SK-N-SH (cell line): ENCODE results near the gene CCNB1. TPM values are rescaled to one million over a fixed set of nuclear protein-coding genes. Genes with fewer than 3 reads are reported as not detected.

Experiments
- CTCF ChIA-PET: fragments of 300-600, 350-600 bp; formaldehyde crosslinking; extraction: SDS; loops from one replicate; lab custom pipeline; 2021; lab: Yijun Ruan, JAX
- POLR2A ChIA-PET: fragments of 350-600 bp; sonication (Branson Sonifier 250); formaldehyde crosslinking; extraction: SDS; loops from one replicate; lab custom pipeline; 2020; ENCODE audit warnings: antibody characterized with exemption, inconsistent platforms; lab: Yijun Ruan, JAX
- DNase-seq: peaks from one replicate; pipeline ENCODE4 v3.0.0; 2012
- H2AFZ ChIP-seq: fragments of 200-600 bp; sonication (generic); 2 replicates; pipeline ENCODE4 v1.8.1; 2016; ENCODE audit warnings: antibody characterized with exemption, mild to moderate bottlenecking, low read depth
- H3F3A ChIP-seq: fragments of 200-600 bp; sonication (generic); replicated peaks from 2 replicates; pipeline ENCODE3; 2016; ENCODE audit warnings: antibody characterized with exemption, mild to moderate bottlenecking; ENCODE audit not compliant: insufficient read depth
- H3K27ac ChIP-seq, 2 experiments: fragments of 200-500 bp in 1 of 2; fragments of 200-600 bp in 1 of 2; sonication (Bioruptor generic) in 1 of 2; sonication (generic), shearing (Covaris generic) in 1 of 2; 2 replicates each; pipeline versions ENCODE4 v1.5.1 to v1.6.1; 2014 to 2016; ENCODE audit warnings: low read depth in 2 of 2, inconsistent platforms in 1 of 2, low read length in 1 of 2, mild to moderate bottlenecking in 1 of 2, mixed read lengths in 1 of 2
- H3K27me3 ChIP-seq: fragments of 200-600 bp; sonication (generic), shearing (Covaris generic); 2 replicates; pipeline ENCODE4 v1.6.1; 2016; ENCODE audit warnings: mixed run types; ENCODE audit not compliant: insufficient read depth
- H3K36me3 ChIP-seq, 2 experiments: fragments of 200-500 bp in 1 of 2; fragments of 200-600 bp in 1 of 2; sonication (Bioruptor generic) in 1 of 2; sonication (generic) in 1 of 2; replicated peaks in 1 of 2; 2 replicates each; pipeline versions ENCODE3 to v1.5.1; 2014 to 2016; ENCODE audit warnings: low read length in 1 of 2, mild to moderate bottlenecking in 1 of 2; ENCODE audit not compliant: insufficient read depth in 2 of 2, control insufficient read depth in 1 of 2
- H3K4me1 ChIP-seq, 2 experiments: fragments of 200-500 bp in 1 of 2; fragments of 200-600 bp in 1 of 2; sonication (Bioruptor generic) in 1 of 2; sonication (generic), shearing (Covaris generic) in 1 of 2; 2 replicates each; pipeline versions ENCODE4 v1.5.1 to v1.6.1; 2014 to 2016; ENCODE audit warnings: low read depth in 1 of 2, low read length in 1 of 2, mixed run types in 1 of 2; ENCODE audit not compliant: insufficient read depth in 2 of 2, control insufficient read depth in 1 of 2
- H3K4me2 ChIP-seq: fragments of 200-600 bp; sonication (generic), shearing (Covaris generic); 2 replicates; pipeline ENCODE4 v1.6.1; 2017; ENCODE audit warnings: mixed run types
- H3K4me3 ChIP-seq, 2 experiments: fragments of 200-500 bp in 1 of 2; fragments of 200-600 bp in 1 of 2; sonication (Bioruptor generic) in 1 of 2; sonication (generic), shearing (Covaris generic) in 1 of 2; 2 replicates each; pipeline versions ENCODE4 v1.5.1 to v1.8.1; 2014 to 2016; ENCODE audit warnings: low read depth in 2 of 2, inconsistent platforms in 1 of 2, low read length in 1 of 2, mild to moderate bottlenecking in 1 of 2, mixed read lengths in 1 of 2, moderate library complexity in 1 of 2
- H3K79me2 ChIP-seq: fragments of 200-600 bp; sonication (generic); 2 replicates; pipeline ENCODE4 v1.8.1; 2017; ENCODE audit warnings: mild to moderate bottlenecking; ENCODE audit not compliant: insufficient read depth
- H3K9ac ChIP-seq: fragments of 200-600 bp; sonication (generic); 2 replicates; pipeline ENCODE4 v1.6.1; 2017; ENCODE audit warnings: mixed run types
- H3K9me2 ChIP-seq: fragments of 200-600 bp; sonication (generic); 2 replicates; pipeline ENCODE4 v1.6.1; 2017; ENCODE audit warnings: mixed run types
- H3K9me3 ChIP-seq: fragments of 200-600 bp; sonication (generic); 2 replicates; pipeline ENCODE4 v1.6.1; 2017; ENCODE audit warnings: mixed run types, mild to moderate bottlenecking, moderate library complexity
- H4K20me1 ChIP-seq: fragments of 200-600 bp; sonication (generic); 2 replicates; pipeline ENCODE4 v1.6.1; 2017; ENCODE audit warnings: mild to moderate bottlenecking, mixed run types; ENCODE audit not compliant: insufficient read depth
- CHD2 ChIP-seq: fragments of 150-350 bp; IDR thresholded peaks from 2 replicates; pipeline ENCODE4 v1.6.1; 2018; ENCODE audit warnings: low read length; ENCODE audit not compliant: partially characterized antibody
- ELF1 ChIP-seq: IDR thresholded peaks from 2 replicates; pipeline ENCODE4 v1.4.0; 2012
- GABPA ChIP-seq: IDR thresholded peaks from 2 replicates; pipeline ENCODE4 v1.4.0; 2012; ENCODE audit warnings: low read depth, mild to moderate bottlenecking
- JUND ChIP-seq: IDR thresholded peaks from 2 replicates; pipeline ENCODE4 v1.4.0; 2012
- MEF2A ChIP-seq: IDR thresholded peaks from 2 replicates; pipeline ENCODE4 v1.4.0; 2012; ENCODE audit warnings: low read depth, borderline replicate concordance
- MXI1 ChIP-seq: IDR thresholded peaks from 2 replicates; pipeline ENCODE4 v1.6.1; 2012; ENCODE audit warnings: mild to moderate bottlenecking, low read depth, low read length, improper control_type of control experiment
- NFIC ChIP-seq: IDR thresholded peaks from 2 replicates; pipeline ENCODE4 v1.4.0; 2012; ENCODE audit warnings: borderline replicate concordance
- NRF1 ChIP-seq: IDR thresholded peaks from 2 replicates; pipeline ENCODE4 v1.6.1; 2012; ENCODE audit warnings: low read depth, mild to moderate bottlenecking, low read length
- POLR2AphosphoS5 ChIP-seq: IDR thresholded peaks from 2 replicates; pipeline ENCODE4 v1.6.1; 2012; ENCODE audit warnings: low read depth, low read length
- RAD21 ChIP-seq: IDR thresholded peaks from 2 replicates; pipeline ENCODE4 v1.6.1; 2012; ENCODE audit warnings: mild to moderate bottlenecking, low read length
- RCOR1 ChIP-seq: fragments of 150-350 bp; IDR thresholded peaks from 2 replicates; pipeline ENCODE4 v1.6.1; 2017; ENCODE audit warnings: antibody characterized with exemption, low read length
- REST ChIP-seq: IDR thresholded peaks from 2 replicates; pipeline ENCODE4 v1.6.1; 2012; ENCODE audit warnings: mild to moderate bottlenecking, low read depth, low read length, moderate library complexity
- SIN3A ChIP-seq: IDR thresholded peaks from 2 replicates; pipeline ENCODE4 v1.6.1; 2012; ENCODE audit warnings: low read depth, mild to moderate bottlenecking, low read length, moderate library complexity, borderline replicate concordance
- SMC3 ChIP-seq: IDR thresholded peaks from 2 replicates; pipeline ENCODE4 v1.6.1; 2012; ENCODE audit warnings: low read depth, low read length, improper control_type of control experiment
- TAF1 ChIP-seq: IDR thresholded peaks from 2 replicates; pipeline ENCODE4 v1.6.1; 2012; ENCODE audit warnings: low read depth, mild to moderate bottlenecking, low read length, moderate library complexity, borderline replicate concordance
- YY1 ChIP-seq: IDR thresholded peaks from 2 replicates; pipeline ENCODE4 v1.4.0; 2012; ENCODE audit warnings: low read depth, mild to moderate bottlenecking
- WGBS: methylation state at CpG from one replicate; pipeline ENCODE4 v1.1.6; 2017; ENCODE audit warnings: low lambda C conversion rate; 5-methylcytosine and 5-hydroxymethylcytosine counted together
- polyA plus RNA-seq, 3 experiments: library from polyadenylated mRNA; depleted of rRNA; stranded (reverse); fragments of >200 nt; gene quantifications; 2 replicates each; pipeline ENCODE4 v1.2.3, GENCODE V29; 2012
- TF ChIP-seq, protein P1 (sequence below): IDR thresholded peaks from 2 replicates; pipeline ENCODE4 v1.4.0; 2012; ENCODE audit warnings: low read depth, borderline replicate concordance
- TF ChIP-seq, protein P2 (sequence below): IDR thresholded peaks from 2 replicates; pipeline ENCODE4 v1.4.0; 2012; ENCODE audit warnings: low read depth
- TF ChIP-seq, protein P3 (sequence below): IDR thresholded peaks from 2 replicates; pipeline ENCODE4 v1.4.0; 2012; ENCODE audit warnings: low read depth, borderline replicate concordance

The CCNB1 gene
- polyA plus RNA-seq, 1 of the 3 experiments (the other 2 are of a cell fraction), result 78.6 TPM

DNA sequence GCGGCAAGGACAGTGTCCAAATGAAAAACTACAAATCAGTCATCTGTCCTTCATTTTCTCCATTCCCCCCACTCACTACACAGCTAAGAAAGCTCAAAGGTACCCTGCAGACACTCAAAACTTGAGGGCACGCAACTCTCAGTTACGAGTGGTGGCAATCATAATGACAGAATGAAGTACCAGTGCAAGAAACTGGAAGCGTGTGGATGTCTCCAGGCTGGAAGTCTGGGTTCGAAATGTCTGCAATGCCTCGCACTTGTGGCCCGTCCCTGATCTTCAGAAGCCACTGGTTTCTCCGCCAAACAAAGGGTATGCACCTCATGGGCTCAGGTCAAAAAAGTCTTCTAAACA lies 21.8 kb downstream of the CCNB1 start (continued):
- TF ChIP-seq REST, result no peak
- TF ChIP-seq SMC3, result no peak

DNA sequence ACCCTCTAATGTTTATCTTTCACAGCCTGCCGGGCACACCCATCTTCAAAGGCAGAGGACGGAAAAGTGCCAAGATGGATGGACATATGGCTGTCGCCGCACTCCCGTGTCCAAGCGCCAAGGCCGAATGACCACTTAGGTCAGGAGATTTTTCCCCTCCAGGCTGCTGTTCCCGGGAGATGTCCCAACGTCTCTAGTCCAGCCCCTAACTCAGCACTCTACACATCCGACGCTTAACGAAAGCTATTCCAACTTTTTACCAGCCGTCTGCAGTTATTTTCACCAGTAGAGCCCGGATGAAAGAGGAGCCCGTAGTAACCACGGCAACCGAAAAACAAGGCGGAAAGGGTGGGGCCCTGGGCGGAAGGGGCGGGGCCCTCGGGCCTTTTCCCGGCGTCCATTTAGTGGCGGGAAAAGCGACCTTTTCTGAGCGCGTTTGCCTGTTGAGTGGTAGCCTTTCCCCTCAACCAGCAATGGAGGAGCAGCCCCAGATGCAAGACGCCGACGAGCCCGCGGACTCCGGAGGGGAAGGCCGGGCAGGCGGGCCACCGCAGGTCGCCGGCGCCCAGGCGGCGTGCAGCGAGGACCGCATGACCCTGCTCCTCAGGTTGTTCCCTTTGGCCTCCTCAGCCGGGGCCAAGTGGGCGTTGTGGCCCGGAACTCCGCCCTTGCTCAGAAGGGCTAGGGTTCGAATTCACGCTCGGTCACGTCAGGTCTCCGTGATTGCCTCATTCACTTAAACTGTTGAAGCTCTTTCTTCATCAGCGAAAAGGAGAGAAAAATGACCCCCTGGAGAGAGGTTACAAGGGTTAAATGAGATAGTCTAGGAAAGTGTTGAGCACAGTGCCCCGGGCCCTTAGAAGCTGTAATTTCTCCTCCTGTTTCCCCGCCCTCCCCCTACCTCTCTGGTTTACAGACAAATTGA lies 22.5 kb downstream of the CCNB1 start, which contains the start of gene CENPH:
CENPH (plus strand) TSS at position 422 of the 925 bp plus-strand sequence; CDS start at position 474, 52 bp downstream.
- Histone ChIP-seq H3K79me2 (peaks cover 29% of the 10 kb centered on the region), H3F3A (peaks cover 17% of the 10 kb centered on the region), H3K27me3 (no peaks in the 10 kb centered on the region), H3K4me1 (peaks cover 0 to 3% of the 10 kb centered on the region in 2 experiments; a peak in 1 of 4 replicates), H3K9ac (peak within 1 kb of the TSS; percentile 93), H3K9me2 (no peaks in the 10 kb centered on the region), H3K9me3 (no peaks in the 10 kb centered on the region), H3K27ac (peak within 1 kb of the TSS; percentile 90 to 92), H3K4me2 (peak within 1 kb of the TSS; percentile 84), H2AFZ (peak within 1 kb of the TSS; percentile 99), H3K4me3 (peak within 1 kb of the TSS; percentile 73 to 87), H4K20me1 (no peaks in the 10 kb centered on the region), H3K36me3 (peaks cover 0 to 12% of the 10 kb centered on the region in 2 experiments)
- peak; percentile 92 for DNase-seq
- WGBS, result under 1% methylated on average over 31 of the region's 55 CpGs
- ChIA-PET CTCF (interaction anchor here (1.0 to 2.3 kb wide), 4 partner anchors 11 to 96 kb away, joined by 3 to 8 read pairs (median 7); partner anchors contain the start of gene SLC30A5), POLR2A (interaction anchor here (1.2 to 1.7 kb wide), 3 partner anchors 22 to 145 kb away, joined by 3 to 8 read pairs (median 5); partner anchors contain the start of genes CCNB1 and SLC30A5)
- TF ChIP-seq, protein P1, sequence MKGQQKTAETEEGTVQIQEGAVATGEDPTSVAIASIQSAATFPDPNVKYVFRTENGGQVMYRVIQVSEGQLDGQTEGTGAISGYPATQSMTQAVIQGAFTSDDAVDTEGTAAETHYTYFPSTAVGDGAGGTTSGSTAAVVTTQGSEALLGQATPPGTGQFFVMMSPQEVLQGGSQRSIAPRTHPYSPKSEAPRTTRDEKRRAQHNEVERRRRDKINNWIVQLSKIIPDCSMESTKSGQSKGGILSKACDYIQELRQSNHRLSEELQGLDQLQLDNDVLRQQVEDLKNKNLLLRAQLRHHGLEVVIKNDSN, result no peak
- no peak for TF ChIP-seq ELF1
- TF ChIP-seq, protein P2, sequence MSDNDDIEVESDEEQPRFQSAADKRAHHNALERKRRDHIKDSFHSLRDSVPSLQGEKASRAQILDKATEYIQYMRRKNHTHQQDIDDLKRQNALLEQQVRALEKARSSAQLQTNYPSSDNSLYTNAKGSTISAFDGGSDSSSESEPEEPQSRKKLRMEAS, result peak; percentile 85
- no peak for TF ChIP-seq JUND
- no peak for TF ChIP-seq SMC3
- no peak for TF ChIP-seq RAD21
- TF ChIP-seq NRF1, result no peak
- TF ChIP-seq, protein P3, sequence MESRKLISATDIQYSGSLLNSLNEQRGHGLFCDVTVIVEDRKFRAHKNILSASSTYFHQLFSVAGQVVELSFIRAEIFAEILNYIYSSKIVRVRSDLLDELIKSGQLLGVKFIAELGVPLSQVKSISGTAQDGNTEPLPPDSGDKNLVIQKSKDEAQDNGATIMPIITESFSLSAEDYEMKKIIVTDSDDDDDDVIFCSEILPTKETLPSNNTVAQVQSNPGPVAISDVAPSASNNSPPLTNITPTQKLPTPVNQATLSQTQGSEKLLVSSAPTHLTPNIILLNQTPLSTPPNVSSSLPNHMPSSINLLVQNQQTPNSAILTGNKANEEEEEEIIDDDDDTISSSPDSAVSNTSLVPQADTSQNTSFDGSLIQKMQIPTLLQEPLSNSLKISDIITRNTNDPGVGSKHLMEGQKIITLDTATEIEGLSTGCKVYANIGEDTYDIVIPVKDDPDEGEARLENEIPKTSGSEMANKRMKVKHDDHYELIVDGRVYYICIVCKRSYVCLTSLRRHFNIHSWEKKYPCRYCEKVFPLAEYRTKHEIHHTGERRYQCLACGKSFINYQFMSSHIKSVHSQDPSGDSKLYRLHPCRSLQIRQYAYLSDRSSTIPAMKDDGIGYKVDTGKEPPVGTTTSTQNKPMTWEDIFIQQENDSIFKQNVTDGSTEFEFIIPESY, result no peak
- 0 out of 2 replicates have a peak, but pooled peaks have one; percentile 8 for TF ChIP-seq REST
- no peak for TF ChIP-seq RCOR1
- TF ChIP-seq MXI1, result peak; percentile 94
- TF ChIP-seq TAF1, result peak; percentile 64; the same call in 1 of the 2 replicates
- TF ChIP-seq NFIC, result no peak
- no peak for TF ChIP-seq CHD2
- no peak for TF ChIP-seq MEF2A
- peak; percentile 78 for TF ChIP-seq YY1
- peak; percentile 88 for TF ChIP-seq GABPA
- peak; percentile 75 for TF ChIP-seq POLR2AphosphoS5
- TF ChIP-seq SIN3A, result peak; percentile 80; the same call in 1 of the 2 replicates
